UCSD-AML1 (cell line): ENCODE data around the gene RNF121.
A peak's percentile ranks its signal among the peaks of the same experiment; 100 is the strongest.
"Not testable (repeated sequence)": the region's sequence is repeated elsewhere in the genome, so short reads cannot be mapped to it uniquely, and the experiment has no call there.

ENCODE experiments used
- DNase-seq: peaks from one replicate; lab custom pipeline; 2025; ENCODE audit not compliant: unreplicated experiment; lab: John Stamatoyannopoulos, UW

RNF121 gene

DNA sequence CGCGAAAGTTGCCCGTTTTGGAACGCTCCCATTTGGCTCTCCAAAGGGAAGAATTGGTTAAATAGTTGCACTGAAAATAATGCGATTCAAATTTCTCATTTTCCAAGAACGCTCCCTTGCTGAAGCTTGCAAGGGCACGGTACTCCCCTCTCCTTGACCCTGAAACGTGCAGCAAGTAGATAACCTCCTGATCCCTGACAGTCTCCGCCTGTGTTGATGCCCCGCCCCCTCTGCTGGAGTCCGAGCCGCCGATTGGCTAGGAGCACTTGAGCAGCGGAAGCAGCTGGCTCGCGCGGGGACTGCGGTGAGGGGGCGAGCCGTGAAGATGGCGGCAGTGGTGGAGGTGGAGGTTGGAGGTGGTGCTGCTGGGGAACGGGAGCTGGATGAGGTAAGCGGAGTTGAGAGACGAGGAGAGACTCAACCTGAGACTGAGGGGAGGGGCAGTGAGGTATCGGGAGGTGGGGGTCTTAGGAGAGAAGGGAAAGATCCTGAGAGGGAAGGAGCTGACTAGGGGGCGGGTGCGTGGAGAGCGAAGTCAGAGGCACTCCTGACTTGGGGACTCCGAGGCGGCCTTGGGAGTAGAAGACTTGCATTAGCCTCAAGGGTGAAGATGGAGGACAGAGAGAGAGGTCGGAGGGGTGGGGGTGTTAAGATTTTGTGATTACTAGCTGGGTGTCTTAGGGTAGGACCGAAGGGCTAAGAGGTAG is at the start of gene RNF121:
Gene RNF121, plus strand, starts transcription at position 310 of the 707 bp plus-strand sequence. Its CDS starts 16 bp downstream, at position 326.
- DNase-seq = peak; percentile 94

DNA sequence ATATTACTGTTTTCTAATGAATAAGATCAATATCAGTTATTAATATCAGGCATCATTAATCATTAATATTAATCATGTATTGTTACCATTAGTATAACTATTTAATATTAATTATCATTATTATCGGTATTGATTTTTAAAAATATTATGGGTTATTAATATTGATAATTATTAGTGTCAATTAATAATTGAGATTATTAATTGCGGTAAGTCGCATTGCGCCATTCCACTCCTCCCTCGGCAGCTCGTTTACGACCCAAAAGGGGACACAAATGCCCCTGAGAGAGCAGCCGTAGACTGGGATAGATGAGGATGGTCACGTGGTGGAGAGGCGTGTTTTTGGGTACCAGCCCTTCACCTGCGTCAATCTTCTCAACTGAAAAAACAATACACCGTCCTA is 43.0 kb upstream of the RNF121 start:
- DNase-seq = not testable (repeated sequence)

- not testable (repeated sequence) for DNase-seq
Observed at GRCh38 chr11:71888335-71889010, 40.4 kb upstream of the RNF121 start.

- DNase-seq = not testable (repeated sequence)
Observed at GRCh38 chr11:71889181-71889872, 39.5 kb upstream of the RNF121 start.

DNA sequence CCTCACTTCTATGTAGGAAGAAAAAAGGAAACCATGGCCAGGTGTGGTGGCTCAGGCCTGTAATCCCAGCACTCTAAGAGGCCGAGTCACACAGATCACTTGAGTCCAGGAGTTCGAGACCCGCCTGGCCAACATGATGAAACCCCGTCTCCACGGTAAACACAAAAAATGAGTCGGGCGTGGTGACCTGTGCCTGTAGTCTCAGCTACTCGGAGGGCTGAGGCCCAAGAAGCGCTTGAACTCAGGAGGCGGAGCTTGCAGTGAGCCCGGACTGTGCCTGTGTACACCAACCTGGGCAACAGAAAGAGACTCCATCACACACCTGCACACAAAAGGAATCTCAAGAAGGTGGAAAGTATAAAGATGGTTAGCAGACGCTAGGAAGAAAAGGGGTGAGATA is 32.9 kb upstream of the RNF121 start:
- no peak for DNase-seq

DNA sequence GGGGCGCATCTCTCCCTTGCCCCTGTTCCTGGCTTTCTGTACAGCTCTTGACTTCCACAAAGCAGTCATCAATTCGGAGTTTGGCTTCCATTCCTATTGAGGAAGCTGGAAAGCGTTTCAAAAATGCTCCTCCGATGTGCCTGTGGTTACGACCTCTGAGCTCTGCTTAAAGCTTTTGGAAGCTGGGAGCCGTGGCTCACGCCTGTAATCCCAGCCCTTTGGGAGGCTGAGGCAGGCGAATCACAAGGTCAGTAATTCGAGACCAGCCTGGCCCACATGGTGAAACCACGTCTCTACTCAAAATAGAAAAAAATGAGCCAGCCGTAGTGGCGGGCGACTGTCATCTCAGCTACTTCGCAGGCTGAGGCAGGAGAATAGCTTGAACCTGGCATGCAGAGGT is 27.7 kb upstream of the RNF121 start:
- DNase-seq = not testable (repeated sequence)

- DNase-seq = no peak
Observed at GRCh38 chr11:71908218-71908617, 20.6 kb upstream of the RNF121 start.

- DNase-seq = not testable (repeated sequence)
Observed at GRCh38 chr11:71910775-71911174, 18.1 kb upstream of the RNF121 start.

GRCh38 chr11:71911321-71911985 is 17.4 kb upstream of the RNF121 start:
- DNase-seq = not testable (repeated sequence)

DNA sequence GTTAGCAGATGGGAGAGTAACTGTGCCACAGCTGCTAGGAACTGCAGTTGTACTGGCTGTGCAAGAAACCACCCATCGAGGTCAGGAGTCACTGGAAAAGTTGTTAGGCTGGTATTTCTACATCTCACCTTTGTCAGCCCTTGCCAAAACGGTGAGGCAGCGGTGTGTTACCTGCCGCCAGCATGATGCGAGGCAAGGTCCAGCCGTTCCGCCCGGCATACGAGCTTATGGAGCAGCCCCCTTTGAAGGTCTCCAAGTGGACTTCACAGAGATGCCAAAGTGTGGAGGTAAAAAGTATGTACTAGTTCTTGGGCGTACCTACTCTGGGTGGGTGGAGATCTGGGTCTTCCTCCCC is 16.9 kb upstream of the RNF121 start:
- DNase-seq = not testable (repeated sequence)

- no peak for DNase-seq
Observed at GRCh38 chr11:71913756-71914526, 14.9 kb upstream of the RNF121 start.

DNA sequence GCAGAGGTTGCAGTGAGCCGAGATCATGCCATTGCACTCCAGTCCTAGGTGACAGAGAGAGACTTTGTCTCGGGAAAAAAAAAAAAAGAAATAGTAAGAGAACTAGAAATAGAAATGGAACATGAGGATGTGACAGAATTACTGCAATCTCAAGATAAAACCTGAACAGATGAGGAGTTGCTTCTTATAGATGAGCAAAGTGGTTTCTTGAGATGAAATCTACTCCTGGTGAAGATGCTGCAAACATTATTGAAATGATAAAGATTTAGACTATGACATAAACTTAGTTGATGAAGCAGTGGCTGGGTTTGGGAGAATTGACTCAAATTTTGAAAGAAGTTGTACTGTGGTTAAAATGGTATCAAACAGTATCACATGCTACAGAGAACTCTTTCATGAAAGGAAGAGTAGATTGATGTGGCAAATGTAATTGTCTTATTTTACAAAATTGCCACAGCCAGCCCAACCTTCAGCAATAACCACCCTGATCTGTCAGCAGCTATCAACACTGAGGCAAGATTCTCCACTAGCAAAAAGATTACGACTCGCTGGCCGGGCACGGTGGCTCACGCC is 14.1 kb upstream of the RNF121 start:
- DNase-seq = no peak

DNA sequence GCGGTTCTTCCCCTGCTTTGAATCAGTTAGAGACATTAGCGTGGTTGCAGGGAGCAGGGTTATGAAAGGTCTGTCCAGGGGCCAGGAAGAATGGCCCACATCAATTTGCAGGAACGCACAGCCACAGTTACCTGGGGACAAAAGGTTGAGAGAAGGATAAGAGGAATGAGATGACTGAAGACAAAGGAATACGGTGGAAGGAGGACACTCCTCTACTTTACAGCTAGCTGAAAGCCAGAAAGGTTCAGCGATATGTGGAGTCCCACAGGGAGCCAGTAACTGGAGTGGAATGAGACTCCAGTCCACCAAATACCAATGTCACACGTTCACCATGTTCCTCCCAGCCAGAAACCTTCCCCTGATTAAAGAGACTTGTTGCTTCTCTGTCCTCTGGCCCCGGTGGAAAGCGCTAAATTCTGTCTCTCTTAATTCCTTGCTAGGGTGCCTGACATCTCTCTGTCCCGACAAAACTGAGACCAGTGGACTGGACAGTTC is 11.2 kb upstream of the RNF121 start:
- DNase-seq = no peak

DNA sequence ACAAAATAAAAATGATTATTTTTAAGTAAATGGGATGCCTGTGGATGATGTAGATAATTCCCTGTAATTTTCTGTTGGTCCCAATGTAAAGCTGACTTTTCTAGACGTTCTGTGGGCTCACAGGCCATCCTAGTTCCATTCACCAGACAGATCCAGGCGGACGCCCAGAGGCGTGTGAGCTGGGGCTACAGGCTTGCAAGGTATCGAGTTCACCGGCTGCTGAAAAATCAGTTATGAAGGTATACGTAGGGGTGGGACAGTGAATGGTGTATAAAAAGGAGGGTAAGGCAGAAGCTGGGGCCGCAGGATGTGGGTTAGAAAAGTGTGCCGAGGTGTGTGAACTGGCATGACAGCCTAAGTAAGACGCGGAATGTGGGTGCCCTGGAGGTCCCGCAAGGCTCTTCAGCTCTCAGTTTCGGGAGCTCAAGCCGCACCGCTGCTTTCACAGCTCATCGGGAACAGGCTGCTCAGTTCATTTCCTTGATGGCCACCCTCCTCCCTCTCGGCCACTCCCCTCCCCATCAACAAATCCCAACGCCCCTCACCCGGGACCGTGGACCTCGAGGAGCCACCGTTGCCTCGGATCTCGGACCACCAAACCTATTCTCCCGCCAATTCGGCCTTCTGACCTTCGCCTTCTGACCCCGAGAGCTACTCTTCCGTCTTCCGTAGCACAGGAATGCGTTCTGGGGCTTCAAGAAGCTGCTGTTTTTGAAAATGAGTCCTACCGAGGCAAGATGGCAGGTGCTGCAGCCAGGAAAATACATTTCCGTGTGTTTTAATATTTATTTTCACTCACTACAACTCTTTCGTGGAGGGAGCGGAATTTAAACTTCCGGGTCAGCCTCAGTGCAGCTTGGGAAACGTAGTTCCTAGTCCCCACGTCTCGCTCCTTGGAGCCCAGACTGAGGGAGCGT is 768 bp upstream of the RNF121 start, which contains the start of gene XNDC1N:
Gene XNDC1N, minus strand, starts transcription at position 775 of the 917 bp plus-strand sequence. CDS start 5,241 bp downstream, outside the sequence.
- peak; percentile 77 for DNase-seq

- no peak for DNase-seq
Observed at GRCh38 chr11:71929491-71929890, 645 bp downstream of the RNF121 start.

DNA sequence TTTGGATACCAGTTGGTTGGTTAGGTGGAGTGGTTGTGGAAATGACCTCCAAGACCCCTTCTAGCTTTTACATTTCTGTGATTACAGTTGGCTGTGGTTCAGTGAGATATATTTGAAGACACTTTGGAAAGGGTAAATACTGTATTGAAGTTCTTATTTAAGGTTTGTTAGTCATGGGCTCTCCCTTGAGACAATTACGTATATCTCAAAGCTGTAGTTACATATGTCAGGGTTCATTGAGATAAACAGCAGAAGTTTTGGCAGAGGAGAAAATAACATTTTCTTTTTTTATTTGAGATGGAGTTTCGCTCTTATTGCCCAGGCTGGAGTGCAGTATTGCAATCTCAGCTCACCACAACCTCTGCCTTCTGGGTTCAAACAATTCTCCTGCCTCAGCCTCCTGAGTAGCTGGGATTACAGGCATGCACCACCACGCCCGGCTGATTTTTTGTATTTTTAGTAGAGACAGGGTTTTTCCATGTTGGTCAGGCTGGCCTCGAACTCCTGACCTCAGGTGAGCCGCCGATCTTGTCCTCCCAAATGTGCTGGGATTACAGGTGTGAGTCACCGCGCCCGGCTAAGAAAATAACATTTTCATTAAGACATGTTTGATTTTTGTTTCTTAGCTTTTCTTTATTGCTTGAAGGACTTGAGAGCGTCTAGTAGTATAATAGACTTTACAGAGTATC is 1.9 kb downstream of the RNF121 start:
- DNase-seq = no peak

DNA sequence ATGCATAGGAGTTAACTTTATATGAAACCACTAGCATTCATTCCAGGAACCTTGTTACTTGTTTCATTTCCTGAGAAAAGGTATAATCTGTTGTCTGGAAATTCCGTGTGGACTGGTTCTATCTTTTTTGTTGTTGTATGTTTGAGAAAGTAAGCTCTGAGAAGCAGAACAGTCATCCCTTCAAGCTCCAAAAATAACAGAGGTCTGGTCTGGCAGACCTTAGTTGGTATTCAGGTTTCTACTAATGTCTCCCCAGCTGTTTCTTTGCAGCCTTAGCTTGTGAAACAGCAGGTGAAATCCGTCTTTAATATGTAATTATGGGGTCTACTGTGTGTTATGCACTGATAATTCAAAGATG is 2.4 kb downstream of the RNF121 start:
- no peak for DNase-seq

DNA sequence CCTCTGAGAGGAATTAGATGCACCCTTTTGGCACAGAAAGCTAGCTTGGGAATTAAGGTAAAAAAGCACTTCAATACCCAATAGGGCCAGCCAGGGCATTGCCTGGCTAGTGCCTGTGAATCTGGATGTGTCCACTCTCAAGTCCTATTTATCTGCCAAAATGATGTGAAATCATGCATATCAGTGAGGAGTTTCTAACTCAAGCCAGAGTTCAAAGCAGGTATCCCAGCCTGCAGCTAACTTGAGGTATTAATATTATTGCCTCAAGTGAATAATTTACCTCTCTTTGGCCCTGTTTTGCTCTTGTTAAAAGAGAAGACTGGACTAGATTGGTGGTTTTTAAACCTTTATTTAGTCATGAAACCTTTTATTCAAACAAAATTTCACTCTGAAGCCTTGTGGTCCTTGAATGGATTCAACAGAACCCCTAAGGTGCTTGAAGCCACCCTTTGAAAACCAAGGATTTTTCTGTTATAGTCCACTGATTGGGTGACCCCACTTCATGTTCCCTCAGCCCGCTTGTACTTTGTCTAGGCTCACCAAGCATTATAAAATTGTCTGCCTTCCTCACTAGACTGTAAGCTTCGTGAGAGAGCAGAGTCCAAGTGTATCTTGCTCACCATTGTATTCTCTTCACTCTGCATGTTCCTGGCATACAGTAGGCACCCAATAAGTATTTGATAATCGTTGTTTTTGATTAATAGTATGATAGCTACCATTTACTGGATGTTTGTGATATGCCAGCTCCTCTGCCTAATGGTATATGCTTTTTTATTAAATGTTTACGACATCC is 4.5 kb downstream of the RNF121 start:
- no peak for DNase-seq
